ENCODE data around the gene ATP6V1G3.
"Not testable (repeated sequence)": the region's sequence is repeated elsewhere in the genome, so short reads cannot be mapped to it uniquely, and the experiment has no call there.

ATP6V1G3 gene

DNA sequence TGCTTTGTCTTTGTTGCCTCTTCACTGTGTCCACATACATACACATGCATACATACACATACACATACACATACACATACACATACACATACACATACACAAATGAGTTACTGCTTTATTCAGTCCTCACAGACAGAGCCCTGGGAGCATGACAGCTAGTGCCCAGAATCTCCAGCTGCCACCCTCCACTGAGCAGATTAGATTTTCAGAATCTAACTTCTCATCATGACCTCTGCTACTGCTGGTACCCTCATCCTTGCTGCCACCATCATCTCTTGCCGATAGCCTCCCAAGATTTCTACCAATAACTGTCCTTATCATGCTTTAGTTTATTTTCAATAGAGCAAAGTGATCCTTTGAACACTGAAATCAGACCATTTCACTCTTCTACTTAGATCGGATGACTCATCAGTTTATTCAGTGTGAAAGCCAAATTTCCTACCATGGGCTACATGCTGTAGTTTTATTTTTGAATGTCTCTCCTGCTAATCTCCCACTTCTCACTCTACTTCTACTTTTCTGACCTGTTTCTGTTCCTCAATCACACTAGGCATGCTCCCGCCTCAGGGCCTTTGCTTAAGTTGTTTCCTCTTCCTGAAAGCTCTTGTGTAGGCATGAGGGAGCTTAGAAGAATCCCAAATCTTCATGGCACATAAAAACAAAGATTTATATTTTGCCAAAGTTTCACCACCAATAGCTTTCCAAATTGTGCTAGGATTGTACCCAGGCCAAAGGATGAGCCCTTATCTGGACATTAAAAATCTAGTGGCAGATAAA is 43.0 kb downstream of the ATP6V1G3 start:
- DNase-seq (ENCODE audit: low spot score) (no peak), FAIRE-seq (peak; percentile 52)

GRCh38 chr1:198496216-198497143 is 44.0 kb downstream of the ATP6V1G3 start:
- DNase-seq (ENCODE audit: low spot score) (peak; percentile 37), FAIRE-seq (no peak)

GRCh38 chr1:198495631-198496030 is 44.8 kb downstream of the ATP6V1G3 start:
- DNase-seq (ENCODE audit: low spot score) (peak; percentile 21), FAIRE-seq (no peak)

GRCh38 chr1:198494658-198495103 is 45.8 kb downstream of the ATP6V1G3 start:
- peak; percentile 58 for FAIRE-seq
- DNase-seq (ENCODE audit: low spot score) = no peak

DNA sequence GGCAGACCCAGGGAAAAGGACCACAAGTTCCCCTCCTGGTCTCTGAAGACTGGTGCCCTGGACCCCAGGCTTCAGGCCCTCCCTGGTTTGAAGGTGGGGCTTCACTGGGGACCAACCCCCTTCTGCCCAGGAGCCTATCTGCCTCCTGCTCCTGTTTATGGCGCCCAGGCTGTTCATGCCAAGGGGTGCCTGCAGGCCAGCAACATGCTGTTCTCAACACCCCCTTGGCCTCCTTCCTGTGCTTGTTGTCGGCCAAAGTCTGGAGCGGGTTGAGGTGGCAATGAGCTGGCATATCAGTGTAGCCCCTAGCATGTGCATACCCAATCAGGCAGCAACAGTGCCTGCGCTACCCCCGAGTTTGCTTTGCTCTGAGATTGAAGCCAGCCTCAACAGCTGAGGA is 46.3 kb downstream of the ATP6V1G3 start:
- no peak for DNase-seq (ENCODE audit: low spot score)
- no peak for FAIRE-seq

DNA sequence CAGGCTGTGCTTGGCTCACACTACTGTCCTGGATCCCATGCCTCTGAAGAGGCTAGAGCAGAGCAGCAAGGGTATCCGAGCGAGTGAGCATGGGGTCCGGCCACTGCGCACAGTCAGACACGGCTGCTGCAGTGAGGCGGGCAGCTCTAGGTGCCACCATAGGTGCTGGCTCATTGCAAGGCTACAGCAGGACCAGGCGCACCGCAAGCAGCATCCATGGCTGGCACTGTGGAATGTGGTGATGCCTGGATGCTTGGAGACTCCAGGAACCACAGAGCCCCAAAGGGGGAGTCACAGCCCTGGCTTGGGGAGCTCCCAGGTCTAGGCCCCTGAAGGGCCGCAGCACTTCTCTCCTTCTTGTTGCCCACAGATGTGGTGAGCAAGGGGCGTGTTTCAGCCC is 47.2 kb downstream of the ATP6V1G3 start:
- DNase-seq (ENCODE audit: low spot score) (no peak), FAIRE-seq (no peak)

DNA sequence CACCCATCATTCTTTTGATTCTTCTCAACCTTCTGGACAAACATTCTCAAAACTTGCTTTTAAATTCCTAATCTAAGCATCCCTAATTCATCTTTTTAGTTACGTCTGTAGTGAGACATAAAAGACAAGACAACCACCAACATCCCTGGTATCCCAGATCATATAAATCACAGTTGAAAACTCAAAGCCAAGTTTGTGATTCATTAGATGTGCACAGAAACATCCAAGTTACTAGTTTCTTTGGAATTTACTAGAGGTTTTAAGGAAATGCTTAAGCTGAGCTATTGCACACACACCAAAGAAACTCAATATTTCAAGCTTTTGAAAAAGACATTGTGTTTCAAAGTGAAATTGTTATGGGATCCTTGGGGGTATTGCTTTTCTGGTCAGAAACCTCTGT is 47.6 kb downstream of the ATP6V1G3 start:
- FAIRE-seq (no peak), DNase-seq (ENCODE audit: low spot score) (peak; percentile 31)

GRCh38 chr1:198491596-198491995 is 48.9 kb downstream of the ATP6V1G3 start:
- DNase-seq (ENCODE audit: low spot score) = no peak
- no peak for FAIRE-seq

DNA sequence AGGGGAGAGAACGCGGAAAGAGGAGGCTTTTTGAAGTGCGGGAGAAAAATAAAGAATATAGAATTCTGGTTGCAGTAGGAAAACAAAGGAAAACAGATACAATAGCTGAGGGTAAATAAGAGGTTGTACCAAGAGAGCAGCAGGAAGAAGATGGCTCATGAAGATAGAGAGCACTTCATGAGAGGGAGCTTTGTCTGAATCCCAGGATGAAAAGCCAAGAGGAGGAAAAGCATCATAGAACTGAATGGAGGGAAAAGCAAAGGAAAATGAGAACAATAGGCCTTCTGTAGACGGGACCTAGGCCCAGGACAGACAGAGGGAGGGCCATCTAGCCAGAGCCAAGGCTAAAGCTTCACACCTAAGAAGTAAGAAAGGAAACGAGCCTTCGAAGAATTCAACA is 49.5 kb downstream of the ATP6V1G3 start:
- no peak for FAIRE-seq
- no peak for DNase-seq (ENCODE audit: low spot score)

- FAIRE-seq = no peak
- no peak for DNase-seq (ENCODE audit: low spot score)
These were observed 50.3 kb downstream of the ATP6V1G3 start for GRCh38 chr1:198490224-198490623.

DNA sequence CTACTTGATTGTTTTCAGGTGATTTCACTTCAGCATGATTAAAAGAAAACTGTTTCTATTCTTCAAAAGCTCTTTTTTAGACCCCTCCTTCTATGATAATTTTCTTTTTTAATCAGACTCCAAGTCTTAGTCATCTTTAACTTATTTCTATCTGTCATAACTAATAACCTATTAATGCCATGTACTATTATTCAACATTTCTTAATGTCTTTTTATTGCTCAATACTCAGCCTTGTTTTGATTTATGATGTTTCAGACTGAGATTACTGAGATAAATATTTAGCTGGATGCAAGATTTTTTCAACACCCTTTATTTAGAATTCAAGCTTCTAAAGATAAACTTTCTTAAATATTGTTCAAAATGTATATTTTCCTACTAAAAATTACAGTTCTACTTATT is 53.6 kb downstream of the ATP6V1G3 start:
- no peak for DNase-seq (ENCODE audit: low spot score)
- no peak for FAIRE-seq

- no peak for FAIRE-seq
- DNase-seq (ENCODE audit: low spot score) = no peak
These were observed 56.8 kb downstream of the ATP6V1G3 start for GRCh38 chr1:198483645-198484044.

GRCh38 chr1:198483006-198483405 is 57.5 kb downstream of the ATP6V1G3 start:
- FAIRE-seq (no peak), DNase-seq (ENCODE audit: low spot score) (no peak)

DNA sequence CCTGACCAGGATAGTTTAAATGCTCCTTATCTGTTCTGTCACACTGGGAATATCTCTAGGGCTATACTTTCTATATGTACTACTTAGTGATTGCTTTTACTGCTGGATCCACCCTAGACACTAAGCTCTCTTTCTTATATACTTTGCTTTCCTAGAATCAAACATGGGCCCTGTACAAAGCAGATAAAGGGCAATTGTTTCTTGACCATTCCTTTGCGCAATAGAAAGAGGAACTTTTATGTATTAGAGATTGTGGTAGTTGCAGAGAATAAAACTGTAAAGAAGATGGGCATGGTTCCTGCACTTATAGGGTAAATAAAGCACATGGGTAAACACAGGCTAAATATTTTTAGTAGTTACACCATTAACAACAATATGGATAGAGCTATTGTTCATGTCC is 58.8 kb downstream of the ATP6V1G3 start:
- DNase-seq (ENCODE audit: low spot score) = no peak
- FAIRE-seq = no peak

DNA sequence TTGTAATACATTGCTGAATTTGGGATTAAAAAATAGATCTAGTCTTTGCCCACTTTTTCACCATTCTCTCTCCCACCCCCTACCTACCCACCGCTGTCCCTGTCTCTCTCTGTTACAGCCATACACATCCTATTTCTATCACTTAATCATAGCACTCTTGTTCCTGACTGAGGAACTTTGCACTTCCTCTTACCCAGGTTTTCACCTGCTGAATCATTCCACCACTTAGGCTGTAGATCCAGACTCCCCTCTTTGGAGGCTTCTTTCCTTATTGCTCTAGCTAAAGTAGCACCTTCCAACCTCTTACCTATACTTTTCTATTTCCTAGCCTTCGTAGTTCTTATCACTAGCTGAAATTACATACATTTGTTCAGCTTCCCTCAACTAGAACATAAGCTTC is 59.6 kb downstream of the ATP6V1G3 start:
- FAIRE-seq (no peak), DNase-seq (ENCODE audit: low spot score) (no peak)

DNA sequence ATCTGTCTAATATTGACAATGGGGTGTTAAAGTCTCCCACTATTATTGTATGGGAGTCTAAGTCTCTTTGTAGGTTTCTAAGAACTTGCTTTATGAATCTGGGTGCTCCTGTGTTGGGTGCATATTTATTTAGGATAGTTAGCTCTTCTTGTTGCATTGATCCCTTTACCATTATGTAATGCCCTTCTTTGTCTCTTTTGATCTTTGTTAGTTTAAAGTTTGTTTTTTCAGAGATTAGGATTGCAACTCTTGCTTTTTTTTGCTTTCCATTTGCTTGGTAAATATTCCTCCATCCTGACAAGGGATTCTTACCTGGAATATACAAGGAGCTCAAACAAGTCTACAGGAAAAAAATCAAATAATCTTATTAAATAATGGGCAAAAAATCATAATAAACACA is 63.1 kb downstream of the ATP6V1G3 start:
- not testable (repeated sequence) for FAIRE-seq; DNase-seq (ENCODE audit: low spot score)

All from urothelium cell line (cell line).